Fibroblast of mammary gland (primary cell): ENCODE results near the gene RAB41.

ENCODE experiments used
- DNase-seq: peaks from one replicate; pipeline ENCODE4 v3.0.0-alpha.2; 2010; ENCODE audit warnings: low read depth
- H3K4me3 ChIP-seq: 2 replicates; pipeline ENCODE4 v1.5.1; 2011; ENCODE audit warnings: low read depth, mild to moderate bottlenecking, low read length, moderate library complexity; ENCODE audit not compliant: control insufficient read depth
- CTCF ChIP-seq: conservative IDR thresholded peaks from 2 replicates; pipeline ENCODE4 v1.5.1; 2011; ENCODE audit warnings: low read depth, low read length, inconsistent platforms; ENCODE audit not compliant: control insufficient read depth, insufficient read depth

RAB41 gene

GRCh38 chrX:70324326-70324725, 42.4 kb downstream of the RAB41 start:
- TF ChIP-seq CTCF: no peak
- DNase-seq: no peak
- no peak overlapping the region for H3K4me3 ChIP-seq

- no peak overlapping the region for H3K4me3 ChIP-seq
- no peak for TF ChIP-seq CTCF
- DNase-seq: peak; percentile 29
Observed at GRCh38 chrX:70331161-70331560, 49.2 kb downstream of the RAB41 start.

GRCh38 chrX:70332600-70332999, 50.6 kb downstream of the RAB41 start:
- no peak for DNase-seq
- no peak overlapping the region for H3K4me3 ChIP-seq
- peak; percentile 6 for TF ChIP-seq CTCF
